GM21381 (cell line): ENCODE data around the gene ANKUB1.

Experiments
- ATAC-seq: cut with Tn5 transposase; IDR thresholded peaks from one replicate; pipeline ENCODE4 v1.9.1; 2021; ENCODE audit warnings: mild to moderate bottlenecking, moderate library complexity; ENCODE audit not compliant: unreplicated experiment

The ANKUB1 gene

GRCh38 chr3:149713730-149714654, 78.4 kb downstream of the ANKUB1 start:
- no peak for ATAC-seq
